Astrocyte of the cerebellum (primary cell): ENCODE measurements around the gene NAPSA.
A peak's percentile ranks its signal among the peaks of the same experiment; 100 is the strongest.

Experiments
- DNase-seq: peaks from one replicate; pipeline ENCODE4 v3.0.0-alpha.2; 2011; ENCODE audit warnings: low read depth
- H3K4me3 ChIP-seq: 2 replicates; pipeline ENCODE4 v1.5.1; 2011; ENCODE audit warnings: mild to moderate bottlenecking, low read depth, low read length, moderate library complexity
- in situ Hi-C: cut with HindIII; loops from 2 replicates; pipeline ENCODE4 v1.10.0; 2017; ENCODE audit warnings: low sequenced_read_pairs
- TF ChIP-seq, protein P1 (sequence below): IDR thresholded peaks from 2 replicates; pipeline ENCODE4 v1.5.1; 2012; ENCODE audit warnings: low read length, low read depth, moderate library complexity, mild to moderate bottlenecking; ENCODE audit errors: missing control alignments

Gene NAPSA

DNA sequence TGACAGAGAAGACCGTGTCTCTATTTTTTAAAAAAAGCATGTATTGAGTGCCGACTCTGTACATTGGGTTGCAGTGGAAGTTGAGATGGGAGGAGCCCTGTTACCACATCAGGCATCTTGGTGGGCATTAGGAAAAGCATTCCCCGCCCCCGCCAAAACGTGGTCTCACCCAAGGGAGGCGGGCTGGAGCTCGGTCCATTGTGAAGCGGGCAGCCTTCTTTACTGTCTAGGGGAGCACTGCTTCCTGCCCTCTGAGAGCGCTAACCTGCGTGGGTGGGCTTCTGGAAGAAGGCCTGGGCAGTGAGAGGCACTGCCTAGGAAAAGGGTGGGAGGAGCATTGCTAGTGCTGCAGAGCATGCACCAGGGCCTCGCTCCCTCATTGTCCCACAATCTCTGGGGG is 14.7 kb upstream of the NAPSA start:
- TF ChIP-seq, protein P1, sequence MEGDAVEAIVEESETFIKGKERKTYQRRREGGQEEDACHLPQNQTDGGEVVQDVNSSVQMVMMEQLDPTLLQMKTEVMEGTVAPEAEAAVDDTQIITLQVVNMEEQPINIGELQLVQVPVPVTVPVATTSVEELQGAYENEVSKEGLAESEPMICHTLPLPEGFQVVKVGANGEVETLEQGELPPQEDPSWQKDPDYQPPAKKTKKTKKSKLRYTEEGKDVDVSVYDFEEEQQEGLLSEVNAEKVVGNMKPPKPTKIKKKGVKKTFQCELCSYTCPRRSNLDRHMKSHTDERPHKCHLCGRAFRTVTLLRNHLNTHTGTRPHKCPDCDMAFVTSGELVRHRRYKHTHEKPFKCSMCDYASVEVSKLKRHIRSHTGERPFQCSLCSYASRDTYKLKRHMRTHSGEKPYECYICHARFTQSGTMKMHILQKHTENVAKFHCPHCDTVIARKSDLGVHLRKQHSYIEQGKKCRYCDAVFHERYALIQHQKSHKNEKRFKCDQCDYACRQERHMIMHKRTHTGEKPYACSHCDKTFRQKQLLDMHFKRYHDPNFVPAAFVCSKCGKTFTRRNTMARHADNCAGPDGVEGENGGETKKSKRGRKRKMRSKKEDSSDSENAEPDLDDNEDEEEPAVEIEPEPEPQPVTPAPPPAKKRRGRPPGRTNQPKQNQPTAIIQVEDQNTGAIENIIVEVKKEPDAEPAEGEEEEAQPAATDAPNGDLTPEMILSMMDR: no peak
- DNase-seq: no peak
- H3K4me3 ChIP-seq: no peak overlapping the region
- in situ Hi-C loops: no loop called here

GRCh38 chr19:50379602-50380001 is 14.2 kb upstream of the NAPSA start:
- no peak overlapping the region for H3K4me3 ChIP-seq
- TF ChIP-seq, protein P1: no peak
- in situ Hi-C loops: no loop called here
- no peak for DNase-seq

DNA sequence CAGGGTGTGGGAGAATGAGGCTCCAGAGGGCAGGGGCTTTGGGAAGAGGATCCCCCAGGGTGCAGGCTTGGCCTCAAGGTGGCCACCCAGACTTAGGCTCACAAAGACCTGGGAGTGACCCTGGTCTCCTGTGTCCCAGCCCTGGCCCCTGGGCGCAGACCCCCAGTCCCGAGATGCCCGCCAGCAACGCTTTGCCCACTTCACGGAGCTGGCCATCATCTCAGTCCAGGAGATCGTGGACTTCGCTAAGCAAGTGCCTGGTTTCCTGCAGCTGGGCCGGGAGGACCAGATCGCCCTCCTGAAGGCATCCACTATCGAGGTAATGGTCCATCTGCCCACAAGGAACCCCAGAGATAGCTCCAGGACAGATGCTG is 13.4 kb upstream of the NAPSA start:
- in situ Hi-C loops: no loop called here
- DNase-seq: no peak
- no peak overlapping the region for H3K4me3 ChIP-seq
- TF ChIP-seq, protein P1: no peak

- TF ChIP-seq, protein P1: no peak
- H3K4me3 ChIP-seq: no peak overlapping the region
- DNase-seq: no peak
- in situ Hi-C loops: no loop called here
Measured at GRCh38 chr19:50378169-50378862, 12.9 kb upstream of the NAPSA start.

DNA sequence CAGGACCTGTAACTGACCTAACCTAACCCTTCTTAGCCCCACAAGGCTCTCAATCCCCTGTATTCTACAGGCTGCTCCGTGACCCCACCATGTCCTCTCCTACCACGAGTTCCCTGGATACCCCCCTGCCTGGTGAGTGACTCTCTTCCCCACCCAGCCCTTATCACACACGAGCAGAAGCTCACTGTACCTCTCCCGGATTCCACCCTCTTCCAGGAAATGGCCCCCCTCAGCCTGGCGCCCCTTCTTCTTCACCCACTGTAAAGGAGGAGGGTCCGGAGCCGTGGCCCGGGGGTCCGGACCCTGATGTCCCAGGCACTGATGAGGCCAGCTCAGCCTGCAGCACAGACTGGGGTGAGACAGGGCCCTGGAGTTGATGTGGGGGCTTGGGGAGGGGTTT is 12.1 kb upstream of the NAPSA start:
- DNase-seq: no peak
- H3K4me3 ChIP-seq: no peak overlapping the region
- TF ChIP-seq, protein P1: no peak
- in situ Hi-C loops: no loop called here

- H3K4me3 ChIP-seq: peak overlapping the region; percentile 26
- TF ChIP-seq, protein P1: no peak
- in situ Hi-C loops: no loop called here
- DNase-seq: no peak
Measured at GRCh38 chr19:50377051-50377461, 11.6 kb upstream of the NAPSA start.
